IMR-90 (cell line): ENCODE results near the gene ATF6B. TPM values are rescaled to one million over a fixed set of nuclear protein-coding genes. Genes with fewer than 3 reads are reported as not detected.
A peak's percentile ranks its signal among the peaks of the same experiment; 100 is the strongest.

Experiments used
- ATAC-seq: fragments of 200-7000 bp; cut with Tn5 transposase; 2 replicates; pipeline ENCODE4 v1.9.1; 2020; ENCODE audit warnings: low read depth, mild to moderate bottlenecking, moderate library complexity
- BruUV-seq: library from RNA; stranded (reverse); fragments of 400-500 nt; replicated peaks from 2 replicates; lab custom pipeline; 2021; lab: Mats Ljungman, UMichigan
- CTCF ChIA-PET: fragments of 300-600 bp; formaldehyde crosslinking; extraction: SDS; loops from one replicate; lab custom pipeline; 2021; ENCODE audit warnings: antibody characterized with exemption; lab: Yijun Ruan, JAX
- POLR2A ChIA-PET: fragments of 300-600 bp; sonication (Branson Sonifier 250); formaldehyde crosslinking; loops from one replicate; lab custom pipeline; 2022; ENCODE audit warnings: antibody characterized with exemption; ENCODE audit not compliant: unreplicated experiment; lab: Charles Lee
- DNase-seq: peaks from one replicate; pipeline ENCODE4 v3.0.0; 2013
- H2AFZ ChIP-seq: replicated peaks from 2 replicates; pipeline ENCODE3; 2013; ENCODE audit warnings: low read length, mild to moderate bottlenecking; ENCODE audit not compliant: poor library complexity
- H2AK5ac ChIP-seq: 2 replicates; pipeline ENCODE4 v1.6.1; 2013; ENCODE audit warnings: low read depth, low read length, inconsistent platforms
- H2AK9ac ChIP-seq: replicated peaks from 2 replicates; pipeline ENCODE3; 2013; ENCODE audit warnings: mild to moderate bottlenecking, low read depth, low read length, moderate library complexity; ENCODE audit not compliant: poor library complexity
- H2BK120ac ChIP-seq: 2 replicates; pipeline ENCODE4 v1.6.1; 2013; ENCODE audit warnings: low read depth, low read length, inconsistent platforms
- H2BK15ac ChIP-seq: 3 replicates; pipeline ENCODE4 v1.6.1; 2013; ENCODE audit warnings: low read depth, low read length, inconsistent platforms
- H2BK20ac ChIP-seq: 2 replicates; pipeline ENCODE4 v1.6.1; 2013; ENCODE audit warnings: low read depth, mild to moderate bottlenecking, inconsistent platforms, low read length, moderate library complexity
- H2BK5ac ChIP-seq: 2 replicates; pipeline ENCODE4 v1.6.1; 2013; ENCODE audit warnings: mild to moderate bottlenecking, low read depth, low read length, inconsistent platforms; ENCODE audit not compliant: poor library complexity, severe bottlenecking
- H3K14ac ChIP-seq: replicated peaks from 2 replicates; pipeline ENCODE4 v1.6.1; 2013; ENCODE audit warnings: low read depth, low read length, inconsistent platforms
- H3K18ac ChIP-seq: 2 replicates; pipeline ENCODE4 v1.6.1; 2013; ENCODE audit warnings: low read depth, low read length, control low read depth
- H3K23ac ChIP-seq: 2 replicates; pipeline ENCODE4 v1.6.1; 2013; ENCODE audit warnings: low read depth, low read length, inconsistent platforms
- H3K27ac ChIP-seq: 2 replicates; pipeline ENCODE4 v1.5.1; 2013; ENCODE audit warnings: mild to moderate bottlenecking, control low read depth, low read length; ENCODE audit not compliant: insufficient read depth
- H3K27me3 ChIP-seq: 2 replicates; pipeline ENCODE4 v1.6.1; 2013; ENCODE audit warnings: low read length; ENCODE audit not compliant: control insufficient read depth, insufficient read depth
- H3K36me3 ChIP-seq: 2 replicates; pipeline ENCODE4 v1.6.1; 2013; ENCODE audit warnings: low read length, mixed read lengths; ENCODE audit not compliant: control insufficient read depth, insufficient read depth
- H3K4ac ChIP-seq: 2 replicates; pipeline ENCODE4 v1.6.1; 2013; ENCODE audit warnings: low read depth, low read length, inconsistent platforms
- H3K4me1 ChIP-seq: 2 replicates; pipeline ENCODE4 v1.6.1; 2013; ENCODE audit warnings: low read length, mixed read lengths; ENCODE audit not compliant: control insufficient read depth, insufficient read depth
- H3K4me2 ChIP-seq: 2 replicates; pipeline ENCODE4 v1.6.1; 2013; ENCODE audit warnings: low read depth, mild to moderate bottlenecking, control low read depth, low read length, moderate library complexity
- H3K4me3 ChIP-seq: 2 replicates; pipeline ENCODE4 v1.5.1; 2013; ENCODE audit warnings: low read depth, mild to moderate bottlenecking, control low read depth, low read length, moderate library complexity; ENCODE audit not compliant: insufficient read depth
- H3K56ac ChIP-seq: 2 replicates; pipeline ENCODE4 v1.6.1; 2013; ENCODE audit warnings: low read length, inconsistent platforms; ENCODE audit not compliant: insufficient read depth; ENCODE audit errors: extremely low read depth
- H3K79me1 ChIP-seq, 2 experiments: 2 replicates each; pipeline ENCODE4 v1.6.1; 2013; ENCODE audit warnings: low read length in 2 of 2, inconsistent platforms in 1 of 2, low read depth in 1 of 2
- H3K9ac ChIP-seq: 2 replicates; pipeline ENCODE4 v1.6.1; 2013; ENCODE audit warnings: low read depth, low read length, control low read depth
- H3K9me1 ChIP-seq: 2 replicates; pipeline ENCODE4 v1.6.1; 2013; ENCODE audit warnings: low read length, inconsistent platforms; ENCODE audit not compliant: insufficient read depth
- H3K9me3 ChIP-seq: 2 replicates; pipeline ENCODE4 v1.6.1; 2013; ENCODE audit warnings: low read length; ENCODE audit not compliant: control insufficient read depth, insufficient read depth
- H4K20me1 ChIP-seq: 2 replicates; pipeline ENCODE4 v1.6.1; 2013; ENCODE audit warnings: low read length, inconsistent platforms; ENCODE audit not compliant: insufficient read depth
- H4K5ac ChIP-seq: 2 replicates; pipeline ENCODE4 v1.6.1; 2013; ENCODE audit warnings: mild to moderate bottlenecking, low read depth, low read length, control low read depth
- H4K8ac ChIP-seq, 2 experiments: 2 replicates each; pipeline ENCODE4 v1.6.1; 2013; ENCODE audit warnings: low read depth in 2 of 2, low read length in 2 of 2, control low read depth in 1 of 2, inconsistent platforms in 1 of 2
- H4K91ac ChIP-seq: 2 replicates; pipeline ENCODE4 v1.6.1; 2013; ENCODE audit warnings: low read depth, low read length, inconsistent platforms; ENCODE audit not compliant: insufficient read depth
- BHLHE40 ChIP-seq: fragments of 150-350 bp; IDR thresholded peaks from 2 replicates; pipeline ENCODE4 v1.6.1; 2016; ENCODE audit warnings: mild to moderate bottlenecking, low read depth, low read length
- MAZ ChIP-seq: IDR thresholded peaks from 2 replicates; pipeline ENCODE4 v1.6.1; 2012; ENCODE audit warnings: low read depth, mild to moderate bottlenecking, low read length, improper control_type of control experiment, moderate library complexity, borderline replicate concordance
- SMC3 ChIP-seq: fragments of 150-350 bp; IDR thresholded peaks from 2 replicates; pipeline ENCODE4 v1.6.1; 2016; ENCODE audit warnings: low read depth, mild to moderate bottlenecking, antibody characterized with exemption, low read length, moderate library complexity
- WGBS, 2 experiments: methylation state at CpG; one replicate each; pipeline versions ENCODE4 v1.1.5 to v1.1.7; 2013; ENCODE audit warnings: missing lambda C conversion rate in 2 of 2; ENCODE audit not compliant: insufficient read length in 1 of 2; ENCODE audit errors: extremely low coverage in 2 of 2; 5-methylcytosine and 5-hydroxymethylcytosine counted together
- dilution Hi-C: fragments of 300-500 bp; cut with HindIII; formaldehyde crosslinking; loops from one replicate; pipeline ENCODE4 v1.14.3; 2018; ENCODE audit warnings: low sequenced_read_pairs; ENCODE audit not compliant: unreplicated experiment
- in situ Hi-C: fragments of 300-500 bp; cut with MboI; formaldehyde crosslinking; loops from 3 replicates; pipeline ENCODE4 v1.14.3; 2019; ENCODE audit warnings: low sequenced_read_pairs, inconsistent platforms, mixed read lengths
- intact Hi-C: fragments of 100-400 bp; cut with micrococcal nuclease; formaldehyde crosslinking; loops from 2 replicates; pipeline ENCODE4 v1.10.0; 2022
- polyA plus RNA-seq, 3 experiments: library from polyadenylated mRNA; depleted of rRNA; stranded (reverse); fragments of >200 nt; gene quantifications; 2 replicates each; pipeline ENCODE4 v1.2.3, GENCODE V29; 2012; ENCODE audit warnings: low replicate concordance in 1 of 3
- total RNA-seq: library from RNA; depleted of rRNA; stranded (reverse); fragments of >200 nt; gene quantifications from 2 replicates; pipeline ENCODE4 v1.2.3, GENCODE V29; 2012

ATF6B gene
- total and polyA plus RNA-seq, 2 of the 4 experiments (the other 2 are of a cell fraction), result 7.9 to 69.6 TPM

DNA sequence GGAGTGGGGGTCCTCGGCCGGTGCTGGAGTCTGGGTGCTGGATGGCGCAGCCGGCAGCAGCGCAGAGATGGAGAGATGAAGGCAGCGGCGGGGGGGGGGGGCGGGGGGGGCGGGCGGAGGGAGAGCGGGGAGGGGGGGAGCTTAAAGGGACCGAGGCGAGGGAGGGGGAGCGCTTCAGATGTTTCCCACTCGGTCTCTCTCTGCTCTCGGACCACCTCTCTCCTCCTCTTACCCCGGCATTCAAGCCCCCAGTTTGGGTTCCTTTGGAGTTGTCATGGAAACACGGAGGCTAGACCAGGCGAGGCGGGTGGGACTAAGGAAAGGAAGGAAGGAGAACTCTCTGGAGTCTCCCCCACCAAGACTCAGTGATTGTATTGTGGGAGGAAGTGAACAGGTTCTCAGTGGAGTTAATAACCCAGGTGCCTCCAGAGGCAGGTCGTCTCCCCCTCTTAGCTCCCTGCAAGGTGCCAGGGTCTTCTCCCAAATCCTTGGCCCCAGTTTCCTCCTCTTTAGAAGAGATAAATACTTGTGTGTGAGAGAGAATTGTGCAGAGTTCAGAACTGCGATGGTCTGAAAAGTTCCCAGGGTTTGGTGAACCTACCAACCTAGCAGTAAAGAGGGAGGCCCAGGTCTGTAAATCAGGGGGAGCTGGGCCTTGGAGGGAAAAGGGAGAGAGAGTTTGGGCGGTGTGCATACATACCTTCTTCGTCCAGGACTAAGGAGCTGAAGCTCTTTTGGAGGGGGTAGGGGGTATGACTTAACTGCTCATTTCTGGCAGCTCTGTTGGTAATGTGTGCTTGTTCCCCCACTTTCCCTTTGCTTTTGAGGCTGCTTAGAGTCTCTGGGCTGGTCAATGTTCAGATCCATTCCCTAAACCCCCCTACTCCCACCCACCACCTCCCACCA lies 24.1 kb upstream of the ATF6B start, which contains the start of gene PRRT1:
Gene PRRT1 (minus strand): TSS at position 77 of the 906 bp plus-strand sequence. CDS start 112 bp downstream, outside the sequence.
- H3K4me2 ChIP-seq, result peak within 1 kb of the TSS; percentile 85
- H3K23ac ChIP-seq, result peak within 1 kb of the TSS; percentile 96
- H3K18ac ChIP-seq, result peak within 1 kb of the TSS; percentile 26; the same call in 1 of the 2 replicates
- no peak for DNase-seq
- H2AFZ ChIP-seq, result peak within 1 kb of the TSS; percentile 96
- H3K14ac ChIP-seq, result peak within 1 kb of the TSS; percentile 82
- ATAC-seq, result no peak
- intact Hi-C loops, result loop anchor here (2.0 to 10.0 kb wide), 3 partner anchors 25 to 250 kb away; partner anchors contain the start of genes AGPAT1 and ZBTB12
- no peaks in the 10 kb centered on the region for H4K20me1 ChIP-seq
- peak within 1 kb of the TSS; percentile 73 for H4K91ac ChIP-seq
- ChIA-PET POLR2A (interaction anchor here (0.7 kb wide), 1 partner anchor 16 kb away, joined by 6 read pairs; no protein-coding TSS in a partner anchor), CTCF (no interaction called here)
- H2BK120ac ChIP-seq, result peak within 1 kb of the TSS; percentile 78
- in situ Hi-C loops, result no loop called here
- peak within 1 kb of the TSS; percentile 67 for H3K4me3 ChIP-seq
- H2BK5ac ChIP-seq, result peak within 1 kb of the TSS; percentile 81
- TF ChIP-seq BHLHE40, result no peak
- TF ChIP-seq MAZ, result 0 out of 2 replicates have a peak, but pooled peaks have one; percentile 7
- TF ChIP-seq SMC3, result no peak
- no TSS peak for BruUV-seq
- 0 out of 2 replicates have a peak, but pooled peaks cover 4% of the 10 kb centered on the region for H3K9me1 ChIP-seq
- peaks cover 6 to 34% of the 10 kb centered on the region in 2 experiments for H3K79me1 ChIP-seq
- H4K5ac ChIP-seq, result peak within 1 kb of the TSS; percentile 87
- H3K9me3 ChIP-seq, result peaks cover 2% of the 10 kb centered on the region; the same call in 1 of the 2 replicates
- peak within 1 kb of the TSS; percentile 59; the same call in 2 of the 3 replicates for H2BK15ac ChIP-seq
- peak within 1 kb of the TSS; percentile 80 for H2AK9ac ChIP-seq
- peak within 1 kb of the TSS; percentile 57 for H2BK20ac ChIP-seq
- WGBS, 2 experiments, result no CpG with 5 or more reads among the region's 24 CpGs
- peak within 1 kb of the TSS; percentile 84; the same call in 1 of the 2 replicates for H3K27ac ChIP-seq
- peak within 1 kb of the TSS; percentile 75 to 96 for H4K8ac ChIP-seq
- peak within 1 kb of the TSS; percentile 70 for H3K9ac ChIP-seq
- peaks cover 14% of the 10 kb centered on the region for H3K27me3 ChIP-seq
- dilution Hi-C loops, result no loop called here
- H2AK5ac ChIP-seq, result peak within 1 kb of the TSS; percentile 80
- H3K56ac ChIP-seq, result no peak within 1 kb of the TSS
- H3K4ac ChIP-seq, result peak within 1 kb of the TSS; percentile 84
- H3K36me3 ChIP-seq, result peaks cover 4% of the 10 kb centered on the region; the same call in 1 of the 2 replicates
- peaks cover 23% of the 10 kb centered on the region for H3K4me1 ChIP-seq
